ENCODE results near the gene CSAG1. TPM values are rescaled to one million over a fixed set of nuclear protein-coding genes. Genes with fewer than 3 reads are reported as not detected.
A peak's percentile ranks its signal among the peaks of the same experiment; 100 is the strongest.

Gene CSAG1
- polyA plus RNA-seq (2012; rRNA removed), result 55.1 and 55.8 TPM in 2 replicates
- polyA plus RNA-seq (2012; cell fraction: cytosol; rRNA removed), result 55.8 and 60.0 TPM in 2 replicates
- 26.5 and 33.3 TPM in 2 replicates for polyA plus RNA-seq (2012; cell fraction: nucleus; rRNA removed)

GRCh38 chrX:152733261-152733975 lies at the start of gene CSAG1, which contains the start of gene MAGEA12:
TSS of gene CSAG1 (minus strand) at chrX:152733721. CDS start at chrX:152732460, 1,261 bp downstream.
TSS of gene MAGEA12 (plus strand) at chrX:152733757. CDS start at chrX:152736162, 2,405 bp downstream.
- Histone ChIP-seq H3K4me3 (ENCODE audit: low read depth in 2 of 2, low read length in 1 of 2) (peak within 1 kb of the TSS; percentile 64 to 73), H3K4me1 (ENCODE audit: control insufficient read depth in 1 of 2, insufficient read depth in 2 of 2, low read depth in 1 of 2, low read length in 1 of 2) (peaks cover 0 to 6% of the 10 kb centered on the region in 2 experiments; a peak in 1 of 4 replicates), H3K9ac (peak within 1 kb of the TSS; percentile 82), H3K27ac (ENCODE audit: low read depth in 2 of 2, low read length in 1 of 2) (no peak within 1 kb of the TSS), H4K20me1 (ENCODE audit: insufficient read depth) (no peaks in the 10 kb centered on the region), H2AFZ (ENCODE audit: low read depth) (no peak within 1 kb of the TSS), H3K4me2 (peak within 1 kb of the TSS; percentile 79), H3K36me3 (replicated peaks in 1 of 2; ENCODE audit: control insufficient read depth in 1 of 2, insufficient read depth in 2 of 2, low read length in 1 of 2) (peaks cover 2 to 4% of the 10 kb centered on the region in 2 experiments), H3K9me2 (no peaks in the 10 kb centered on the region), H3K9me3 (no peaks in the 10 kb centered on the region), H3F3A (replicated peaks; ENCODE audit: insufficient read depth) (no peaks in the 10 kb centered on the region), H3K27me3 (ENCODE audit: insufficient read depth) (no peaks in the 10 kb centered on the region), H3K79me2 (ENCODE audit: insufficient read depth) (peaks cover 55% of the 10 kb centered on the region)
- peak; percentile 81 for DNase-seq
- CTCF ChIA-PET, result no interaction called here
- 11% methylated on average over 4 of the region's 21 CpGs for WGBS (ENCODE audit: low lambda C conversion rate)
- POLR2A ChIA-PET, result no interaction called here
- no peak for TF ChIP-seq SMC3 (IDR thresholded peaks at IDR 0.05; ENCODE audit: low read depth, low read length)
- TF ChIP-seq YY1 (IDR thresholded peaks at IDR 0.05; ENCODE audit: low read depth), result no peak
- TF ChIP-seq SIN3A (IDR thresholded peaks at IDR 0.05; ENCODE audit: borderline replicate concordance, low read depth, low read length), result peak; percentile 59; the same call in 1 of the 2 replicates
- no peak for TF ChIP-seq TCF12 (IDR thresholded peaks at IDR 0.05)
- no peak for TF ChIP-seq EP300 (IDR thresholded peaks at IDR 0.05; ENCODE audit: borderline replicate concordance in 1 of 2, low read depth in 1 of 2, low read length in 1 of 2)
- TF ChIP-seq EZH2phosphoT487 (IDR thresholded peaks at IDR 0.05; ENCODE audit: borderline replicate concordance, low read depth), result no peak
- TF ChIP-seq USF1 (IDR thresholded peaks at IDR 0.05; ENCODE audit: borderline replicate concordance, low read depth), result peak; percentile 91
- no peak for TF ChIP-seq MEF2A (IDR thresholded peaks at IDR 0.05; ENCODE audit: borderline replicate concordance, low read depth)
- 0 out of 2 replicates have a peak, but pooled peaks have one; percentile 20 for TF ChIP-seq MXI1 (IDR thresholded peaks at IDR 0.05; ENCODE audit: low read depth, low read length)
- no peak for TF ChIP-seq FOSL2 (IDR thresholded peaks at IDR 0.05; ENCODE audit: borderline replicate concordance, low read depth)
- TF ChIP-seq PBX3 (IDR thresholded peaks at IDR 0.05), result no peak
- TF ChIP-seq TEAD4 (IDR thresholded peaks at IDR 0.05; ENCODE audit: borderline replicate concordance, insufficient read depth), result no peak
- no peak for TF ChIP-seq CTCF (IDR thresholded peaks at IDR 0.05)
- TF ChIP-seq ELF1 (IDR thresholded peaks at IDR 0.05), result peak; percentile 50
- TF ChIP-seq FOXJ3 (CRISPR knock-in tag; IDR thresholded peaks at IDR 0.05), result no peak
- no peak for TF ChIP-seq RFX5 (IDR thresholded peaks at IDR 0.05; ENCODE audit: low read length)
- peak; percentile 54; the same call in 1 of the 2 replicates for TF ChIP-seq NRF1 (IDR thresholded peaks at IDR 0.05; ENCODE audit: low read depth, low read length)
- peak; percentile 83 for TF ChIP-seq GABPA (IDR thresholded peaks at IDR 0.05; ENCODE audit: low read depth)
- no peak for TF ChIP-seq IRF3 (IDR thresholded peaks at IDR 0.05; ENCODE audit: low read depth, low read length)
- TF ChIP-seq REST (IDR thresholded peaks at IDR 0.05; ENCODE audit: low read depth, low read length), result no peak
- TF ChIP-seq CHD2 (IDR thresholded peaks at IDR 0.05; ENCODE audit: low read length, partially characterized antibody), result peak; percentile 98
- no peak for TF ChIP-seq RCOR1 (IDR thresholded peaks at IDR 0.05; ENCODE audit: low read length)
- no peak for TF ChIP-seq GATA2 (CRISPR knock-in tag; IDR thresholded peaks at IDR 0.05)
- no peak for TF ChIP-seq RXRA (IDR thresholded peaks at IDR 0.05; ENCODE audit: borderline replicate concordance, low read depth)

Data from SK-N-SH (cell line).